ENCODE data around the gene MECR.

GRCh38 chr1:29197993-29198392, 32.7 kb downstream of the MECR start:
- no peak for TF ChIP-seq JUND (IDR thresholded peaks at IDR 0.05)
- no peak for TF ChIP-seq CEBPB (IDR thresholded peaks at IDR 0.05; ENCODE audit: low read depth)
- TF ChIP-seq, protein P1, sequence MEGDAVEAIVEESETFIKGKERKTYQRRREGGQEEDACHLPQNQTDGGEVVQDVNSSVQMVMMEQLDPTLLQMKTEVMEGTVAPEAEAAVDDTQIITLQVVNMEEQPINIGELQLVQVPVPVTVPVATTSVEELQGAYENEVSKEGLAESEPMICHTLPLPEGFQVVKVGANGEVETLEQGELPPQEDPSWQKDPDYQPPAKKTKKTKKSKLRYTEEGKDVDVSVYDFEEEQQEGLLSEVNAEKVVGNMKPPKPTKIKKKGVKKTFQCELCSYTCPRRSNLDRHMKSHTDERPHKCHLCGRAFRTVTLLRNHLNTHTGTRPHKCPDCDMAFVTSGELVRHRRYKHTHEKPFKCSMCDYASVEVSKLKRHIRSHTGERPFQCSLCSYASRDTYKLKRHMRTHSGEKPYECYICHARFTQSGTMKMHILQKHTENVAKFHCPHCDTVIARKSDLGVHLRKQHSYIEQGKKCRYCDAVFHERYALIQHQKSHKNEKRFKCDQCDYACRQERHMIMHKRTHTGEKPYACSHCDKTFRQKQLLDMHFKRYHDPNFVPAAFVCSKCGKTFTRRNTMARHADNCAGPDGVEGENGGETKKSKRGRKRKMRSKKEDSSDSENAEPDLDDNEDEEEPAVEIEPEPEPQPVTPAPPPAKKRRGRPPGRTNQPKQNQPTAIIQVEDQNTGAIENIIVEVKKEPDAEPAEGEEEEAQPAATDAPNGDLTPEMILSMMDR (IDR thresholded peaks at IDR 0.05 in 2 of 3, conservative IDR thresholded peaks at IDR 0.05 in 1 of 3; ENCODE audit: borderline replicate concordance in 1 of 3, insufficient read depth in 1 of 3, low read depth in 2 of 3, low read length in 2 of 3) = no peak
- TF ChIP-seq POLR2A (IDR thresholded peaks at IDR 0.05; ENCODE audit: borderline replicate concordance, extremely low read depth, insufficient read depth, insufficient read length) = no peak
- no peak for TF ChIP-seq ZBTB33 (IDR thresholded peaks at IDR 0.05; ENCODE audit: extremely low read depth, insufficient replicate concordance, low read length)
- TF ChIP-seq YY1 (IDR thresholded peaks at IDR 0.05; ENCODE audit: extremely low read depth, insufficient replicate concordance, low read depth, low read length) = no peak
- TF ChIP-seq, protein P2, sequence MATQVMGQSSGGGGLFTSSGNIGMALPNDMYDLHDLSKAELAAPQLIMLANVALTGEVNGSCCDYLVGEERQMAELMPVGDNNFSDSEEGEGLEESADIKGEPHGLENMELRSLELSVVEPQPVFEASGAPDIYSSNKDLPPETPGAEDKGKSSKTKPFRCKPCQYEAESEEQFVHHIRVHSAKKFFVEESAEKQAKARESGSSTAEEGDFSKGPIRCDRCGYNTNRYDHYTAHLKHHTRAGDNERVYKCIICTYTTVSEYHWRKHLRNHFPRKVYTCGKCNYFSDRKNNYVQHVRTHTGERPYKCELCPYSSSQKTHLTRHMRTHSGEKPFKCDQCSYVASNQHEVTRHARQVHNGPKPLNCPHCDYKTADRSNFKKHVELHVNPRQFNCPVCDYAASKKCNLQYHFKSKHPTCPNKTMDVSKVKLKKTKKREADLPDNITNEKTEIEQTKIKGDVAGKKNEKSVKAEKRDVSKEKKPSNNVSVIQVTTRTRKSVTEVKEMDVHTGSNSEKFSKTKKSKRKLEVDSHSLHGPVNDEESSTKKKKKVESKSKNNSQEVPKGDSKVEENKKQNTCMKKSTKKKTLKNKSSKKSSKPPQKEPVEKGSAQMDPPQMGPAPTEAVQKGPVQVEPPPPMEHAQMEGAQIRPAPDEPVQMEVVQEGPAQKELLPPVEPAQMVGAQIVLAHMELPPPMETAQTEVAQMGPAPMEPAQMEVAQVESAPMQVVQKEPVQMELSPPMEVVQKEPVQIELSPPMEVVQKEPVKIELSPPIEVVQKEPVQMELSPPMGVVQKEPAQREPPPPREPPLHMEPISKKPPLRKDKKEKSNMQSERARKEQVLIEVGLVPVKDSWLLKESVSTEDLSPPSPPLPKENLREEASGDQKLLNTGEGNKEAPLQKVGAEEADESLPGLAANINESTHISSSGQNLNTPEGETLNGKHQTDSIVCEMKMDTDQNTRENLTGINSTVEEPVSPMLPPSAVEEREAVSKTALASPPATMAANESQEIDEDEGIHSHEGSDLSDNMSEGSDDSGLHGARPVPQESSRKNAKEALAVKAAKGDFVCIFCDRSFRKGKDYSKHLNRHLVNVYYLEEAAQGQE (IDR thresholded peaks at IDR 0.05; ENCODE audit: low read depth) = no peak
- no peak for TF ChIP-seq SIN3A (IDR thresholded peaks at IDR 0.05; ENCODE audit: low read depth)
- TF ChIP-seq POLR2AphosphoS5 (IDR thresholded peaks at IDR 0.05; ENCODE audit: low read depth, low read length) = no peak
